ENCODE data around the gene CREG1.
"Not testable (repeated sequence)": the region's sequence is repeated elsewhere in the genome, so short reads cannot be mapped to it uniquely, and the experiment has no call there.

The CREG1 gene

GRCh38 chr1:167563579-167564246 is 10.2 kb upstream of the CREG1 start:
- DNase-seq (ENCODE audit: low read depth): no peak

GRCh38 chr1:167562702-167563101 is 9.1 kb upstream of the CREG1 start:
- DNase-seq (ENCODE audit: low read depth): no peak

GRCh38 chr1:167561753-167562152 is 8.2 kb upstream of the CREG1 start:
- DNase-seq (ENCODE audit: low read depth): no peak

- peak; percentile 54 for DNase-seq (ENCODE audit: low read depth)
Measured at GRCh38 chr1:167555971-167556714, 2.6 kb upstream of the CREG1 start.

- not testable (repeated sequence) for DNase-seq (ENCODE audit: low read depth)
Measured at GRCh38 chr1:167555072-167555471, 1.5 kb upstream of the CREG1 start.

- no peak for DNase-seq (ENCODE audit: low read depth)
Measured at GRCh38 chr1:167554028-167554779, 642 bp upstream of the CREG1 start.

GRCh38 chr1:167551362-167551761 is 2.2 kb downstream of the CREG1 start:
- DNase-seq (ENCODE audit: low read depth): no peak

- no peak for DNase-seq (ENCODE audit: low read depth)
Measured at GRCh38 chr1:167548059-167548932, 5.3 kb downstream of the CREG1 start.

- DNase-seq (ENCODE audit: low read depth): no peak
Measured at GRCh38 chr1:167546935-167547334, 6.6 kb downstream of the CREG1 start.

- DNase-seq (ENCODE audit: low read depth): no peak
Measured at GRCh38 chr1:167545349-167545748, 8.2 kb downstream of the CREG1 start.

GRCh38 chr1:167544447-167545093 is 9.0 kb downstream of the CREG1 start:
- no peak for DNase-seq (ENCODE audit: low read depth)

GRCh38 chr1:167543199-167543990 is 10.2 kb downstream of the CREG1 start:
- no peak for DNase-seq (ENCODE audit: low read depth)

- DNase-seq (ENCODE audit: low read depth): no peak
Measured at GRCh38 chr1:167542109-167543032, 11.2 kb downstream of the CREG1 start.

- no peak for DNase-seq (ENCODE audit: low read depth)
Measured at GRCh38 chr1:167541610-167542009, 12.0 kb downstream of the CREG1 start.

- no peak for DNase-seq (ENCODE audit: low read depth)
Measured at GRCh38 chr1:167541003-167541402, 12.6 kb downstream of the CREG1 start.

GRCh38 chr1:167538657-167539056 is 14.9 kb downstream of the CREG1 start:
- DNase-seq (ENCODE audit: low read depth): no peak

GRCh38 chr1:167533851-167534300 is 19.7 kb downstream of the CREG1 start:
- peak; percentile 45 for DNase-seq (ENCODE audit: low read depth)

GRCh38 chr1:167532964-167533824 is 20.4 kb downstream of the CREG1 start:
- no peak for DNase-seq (ENCODE audit: low read depth)
